ENCODE measurements around the gene FAM186B. TPM values are rescaled to one million over a fixed set of nuclear protein-coding genes. Genes with fewer than 3 reads are reported as not detected.
A peak's percentile ranks its signal among the peaks of the same experiment; 100 is the strongest.

The FAM186B gene
- total RNA-seq, 6 experiments from 2014 or later = 0.24 to 1.4 (median 0.71) TPM

- TF ChIP-seq POLR2A (IDR thresholded peaks at IDR 0.05) (no peak), CTCF (IDR thresholded peaks at IDR 0.05) (no peak)
- no peak overlapping the region for H3K27ac ChIP-seq
- H3K4me1 ChIP-seq = peaks cover 0 to 19% (median 0%) of the 10 kb centered on the region in 4 donors
- no peaks in the 10 kb centered on the region for H3K27me3 ChIP-seq
- no peak for DNase-seq
- H3K4me3 ChIP-seq = peak overlapping the region in 1 of 3 donors; percentile 9
- no peak for ATAC-seq
- intact Hi-C loops (cut with DNase I) = no loop called here
- H3K36me3 ChIP-seq = no peaks in the 10 kb centered on the region
- WGBS (ENCODE audit: insufficient coverage, low coverage, low lambda C conversion rate, missing lambda C conversion rate) = 34% methylated on average over 3 of the region's 8 CpGs
- H3K9me3 ChIP-seq = no peaks in the 10 kb centered on the region
These were observed 57.0 kb downstream of the FAM186B start for GRCh38 chr12:49548481-49548821.

- ATAC-seq (no peak), DNase-seq (no peak)
- WGBS (ENCODE audit: insufficient coverage, low coverage, low lambda C conversion rate, missing lambda C conversion rate) = 62% methylated on average over 6 of the region's 7 CpGs
- Histone ChIP-seq H3K9me3 (no peaks in the 10 kb centered on the region), H3K27ac (no peak overlapping the region), H3K4me1 (peaks cover 0 to 15% (median 0%) of the 10 kb centered on the region in 4 donors), H3K36me3 (no peaks in the 10 kb centered on the region), H3K4me3 (no peak overlapping the region), H3K27me3 (no peaks in the 10 kb centered on the region)
- intact Hi-C loops (cut with DNase I) = no loop called here
- TF ChIP-seq CTCF (IDR thresholded peaks at IDR 0.05) (no peak), POLR2A (IDR thresholded peaks at IDR 0.05) (no peak)
These were observed 58.2 kb downstream of the FAM186B start for GRCh38 chr12:49547090-49547690.

- Histone ChIP-seq H3K36me3 (no peaks in the 10 kb centered on the region), H3K27ac (no peak overlapping the region), H3K4me1 (peaks cover 0 to 10% (median 0%) of the 10 kb centered on the region in 4 donors), H3K9me3 (no peaks in the 10 kb centered on the region), H3K27me3 (no peaks in the 10 kb centered on the region), H3K4me3 (no peak overlapping the region)
- no peak for DNase-seq
- intact Hi-C loops (cut with DNase I) = no loop called here
- ATAC-seq = no peak
- WGBS (ENCODE audit: insufficient coverage, low coverage, low lambda C conversion rate, missing lambda C conversion rate) = no CpG with 5 or more reads among the region's 3 CpGs
- TF ChIP-seq POLR2A (IDR thresholded peaks at IDR 0.05) (no peak), CTCF (IDR thresholded peaks at IDR 0.05) (no peak)
These were observed 59.0 kb downstream of the FAM186B start for GRCh38 chr12:49546481-49546880.

GRCh38 chr12:49545815-49546214, 59.6 kb downstream of the FAM186B start:
- intact Hi-C loops (cut with DNase I) = no loop called here
- no peak for ATAC-seq
- H3K36me3 ChIP-seq = no peaks in the 10 kb centered on the region
- no peaks in the 10 kb centered on the region for H3K27me3 ChIP-seq
- H3K4me1 ChIP-seq = peaks cover 0 to 4% (median 0%) of the 10 kb centered on the region in 4 donors
- H3K4me3 ChIP-seq = no peak overlapping the region
- DNase-seq = no peak
- TF ChIP-seq CTCF (IDR thresholded peaks at IDR 0.05) = no peak
- no peaks in the 10 kb centered on the region for H3K9me3 ChIP-seq
- H3K27ac ChIP-seq = no peak overlapping the region
- no CpG with 5 or more reads among the region's 4 CpGs for WGBS (ENCODE audit: insufficient coverage, low coverage, low lambda C conversion rate, missing lambda C conversion rate)

All from right lobe of liver (tissue), 6 donors.